GM23338 (cell line): ENCODE measurements around the gene CPAMD8. TPM values are rescaled to one million over a fixed set of nuclear protein-coding genes. Genes with fewer than 3 reads are reported as not detected.

ENCODE experiments used
- ATAC-seq: fragments of 200-7000 bp; cut with Tn5 transposase; 3 replicates; pipeline ENCODE4 v1.9.1; 2020
- DNase-seq: peaks from one replicate; pipeline ENCODE4 v3.0.0-alpha.2; 2015; ENCODE audit warnings: low spot score
- H2AFZ ChIP-seq: fragments of 200-600 bp; sonication (generic); 2 replicates; pipeline ENCODE4 v1.8.0; 2016; ENCODE audit warnings: antibody characterized with exemption, mild to moderate bottlenecking, moderate library complexity
- H3F3A ChIP-seq: fragments of 200-600 bp; sonication (generic); replicated peaks from 2 replicates; pipeline ENCODE4 v1.8.0; 2017; ENCODE audit warnings: antibody characterized with exemption, mixed run types, low read depth
- H3K27ac ChIP-seq: fragments of 200-600 bp; sonication (generic); 2 replicates; pipeline ENCODE4 v1.6.1; 2016; ENCODE audit warnings: low read depth
- H3K27me3 ChIP-seq: fragments of 200-600 bp; sonication (generic); 2 replicates; pipeline ENCODE4 v1.8.0; 2016; ENCODE audit warnings: mild to moderate bottlenecking, mixed run types, moderate library complexity; ENCODE audit not compliant: insufficient read depth
- H3K36me3 ChIP-seq: fragments of 200-600 bp; sonication (generic); 2 replicates; pipeline ENCODE4 v1.8.0; 2016; ENCODE audit warnings: mild to moderate bottlenecking; ENCODE audit not compliant: insufficient read depth
- H3K4me1 ChIP-seq: fragments of 200-600 bp; sonication (generic); 2 replicates; pipeline ENCODE4 v1.8.0; 2016; ENCODE audit warnings: mild to moderate bottlenecking, moderate library complexity; ENCODE audit not compliant: insufficient read depth
- H3K4me2 ChIP-seq: fragments of 200-600 bp; sonication (generic); 2 replicates; pipeline ENCODE4 v1.7.1; 2017; ENCODE audit warnings: mixed run types
- H3K4me3 ChIP-seq: fragments of 200-600 bp; sonication (generic); 2 replicates; pipeline ENCODE4 v1.6.1; 2016; ENCODE audit warnings: mixed run types
- H3K79me2 ChIP-seq: fragments of 200-600 bp; sonication (generic); replicated peaks from 2 replicates; pipeline ENCODE4 v1.8.0; 2017; ENCODE audit warnings: mild to moderate bottlenecking; ENCODE audit not compliant: insufficient read depth
- H3K9me2 ChIP-seq: fragments of 200-600 bp; sonication (generic); 2 replicates; pipeline ENCODE4 v1.8.0; 2017; ENCODE audit not compliant: insufficient read depth
- H4K20me1 ChIP-seq: fragments of 200-600 bp; sonication (generic); replicated peaks from 2 replicates; pipeline ENCODE4 v1.8.0; 2017; ENCODE audit warnings: mild to moderate bottlenecking; ENCODE audit not compliant: insufficient read depth
- H3K27ac Mint-ChIP-seq: 2 replicates; pipeline ENCODE4 v1.8.0; 2020; ENCODE audit warnings: inconsistent platforms, mild to moderate bottlenecking, moderate library complexity, mixed read lengths
- H3K27me3 Mint-ChIP-seq: 3 replicates; pipeline ENCODE4 v1.8.0; 2022; ENCODE audit warnings: low read depth, mild to moderate bottlenecking, moderate library complexity, mixed read lengths, inconsistent platforms; ENCODE audit not compliant: insufficient read depth, poor library complexity
- H3K36me3 Mint-ChIP-seq: 3 replicates; pipeline ENCODE4 v1.8.0; 2021; ENCODE audit warnings: low read depth, mild to moderate bottlenecking, inconsistent platforms, moderate library complexity, mixed read lengths
- H3K4me1 Mint-ChIP-seq: 3 replicates; pipeline ENCODE4 v1.8.0; 2020; ENCODE audit warnings: mild to moderate bottlenecking, inconsistent platforms, mixed read lengths
- H3K4me3 Mint-ChIP-seq: 3 replicates; pipeline ENCODE4 v1.8.0; 2021; ENCODE audit warnings: moderate library complexity, mild to moderate bottlenecking, inconsistent platforms, mixed read lengths
- H3K9me3 Mint-ChIP-seq: 3 replicates; pipeline ENCODE4 v1.8.0; 2020; ENCODE audit warnings: moderate library complexity, mild to moderate bottlenecking, inconsistent platforms, mixed read lengths
- CTCF ChIP-seq, 2 experiments: fragments of 200-600 bp in 1 of 2; sonication (generic) in 1 of 2; conservative IDR thresholded peaks; 2 replicates each; pipeline versions ENCODE4 v1.5.1 to v1.6.1; 2016 to 2017; ENCODE audit warnings: antibody characterized with exemption in 2 of 2, low read depth in 2 of 2, mild to moderate bottlenecking in 2 of 2, moderate library complexity in 1 of 2
- ETS1 ChIP-seq: IDR thresholded peaks from 2 replicates; pipeline ENCODE4 v1.6.1; 2016; ENCODE audit warnings: antibody characterized with exemption
- EZH2 ChIP-seq: fragments of 200-600 bp; sonication (generic); IDR thresholded peaks from one replicate; pipeline ENCODE4 v1.8.0; 2017; ENCODE audit warnings: antibody characterized with exemption, mild to moderate bottlenecking, low read depth; ENCODE audit not compliant: unreplicated experiment
- EZH2phosphoT487 ChIP-seq: fragments of 200-600 bp; sonication (generic); IDR thresholded peaks from one replicate; pipeline ENCODE4 v1.8.1; 2018; ENCODE audit warnings: antibody characterized with exemption; ENCODE audit not compliant: unreplicated experiment
- JUNB ChIP-seq: IDR thresholded peaks from one replicate; pipeline ENCODE4 v1.6.1; 2016; ENCODE audit warnings: antibody characterized with exemption; ENCODE audit not compliant: unreplicated experiment
- REST ChIP-seq: IDR thresholded peaks from one replicate; pipeline ENCODE4 v1.6.1; 2018; ENCODE audit warnings: antibody characterized with exemption; ENCODE audit not compliant: unreplicated experiment
- STAT1 ChIP-seq: IDR thresholded peaks from one replicate; pipeline ENCODE4 v1.6.1; 2016; ENCODE audit warnings: antibody characterized with exemption; ENCODE audit not compliant: unreplicated experiment
- ZNF114 ChIP-seq: fragments of 250-450 bp; sonication (Bioruptor Pico); IDR thresholded peaks from 2 replicates; pipeline ENCODE4 v1.5.0; 2020; ENCODE audit warnings: mild to moderate bottlenecking, moderate library complexity
- ZNF462 ChIP-seq: fragments of 250-450 bp; sonication (Bioruptor Pico); IDR thresholded peaks from 2 replicates; pipeline ENCODE4 v1.5.0; 2020; ENCODE audit warnings: mild to moderate bottlenecking, moderate library complexity
- polyA plus RNA-seq: library from polyadenylated mRNA; unstranded; fragments of >200 nt; fragmentation: Nextera tagmentation; extraction: Ambion mirVana; gene quantifications from 2 replicates; pipeline ENCODE4 v1.2.1, GENCODE V29; 2016
- total RNA-seq: library from RNA; depleted of rRNA; stranded (reverse); fragments of >200 nt; shearing (Covaris generic); gene quantifications from 2 replicates; pipeline ENCODE4 v1.2.3, GENCODE V29; 2014

CPAMD8 gene
- total and polyA plus RNA-seq, 2 experiments from 2014 or later, result 4.4 to 11.8 TPM

GRCh38 chr19:17037966-17038500 lies 11.4 kb upstream of the CPAMD8 start:
- Mint-ChIP-seq H3K4me3 (no peak overlapping the region), H3K27me3 (peaks cover 15% of the 10 kb centered on the region), H3K27ac (no peak overlapping the region), H3K9me3 (peaks cover 3% of the 10 kb centered on the region; the same call in 1 of the 3 replicates), H3K4me1 (peaks cover 4% of the 10 kb centered on the region; the same call in 2 of the 3 replicates), H3K36me3 (no peaks in the 10 kb centered on the region)
- Histone ChIP-seq H3K79me2 (no peaks in the 10 kb centered on the region), H3K4me2 (no peak overlapping the region), H3F3A (no peaks in the 10 kb centered on the region), H3K36me3 (no peaks in the 10 kb centered on the region), H2AFZ (no peak overlapping the region), H3K27ac (no peak overlapping the region), H3K4me3 (no peak overlapping the region), H3K4me1 (no peaks in the 10 kb centered on the region), H3K9me2 (no peaks in the 10 kb centered on the region), H4K20me1 (no peaks in the 10 kb centered on the region), H3K27me3 (no peaks in the 10 kb centered on the region)
- ATAC-seq, result no peak
- DNase-seq, result no peak
- TF ChIP-seq STAT1 (no peak), CTCF (conservative IDR thresholded peaks at IDR 0.05; ENCODE audit: low read depth in 2 of 2) (no peak), REST (no peak), ETS1 (no peak), JUNB (no peak), ZNF462 (CRISPR knock-in tag) (no peak), EZH2phosphoT487 (no peak), EZH2 (no peak), ZNF114 (no peak)
